ENCODE measurements around the gene SP1.
A peak's percentile ranks its signal among the peaks of the same experiment; 100 is the strongest.

SP1 gene

GRCh38 chr12:53452159-53453077 is 72.4 kb downstream of the SP1 start:
- H3K4me3 ChIP-seq, result peak overlapping the region; percentile 70 to 87
- H3K4me1 ChIP-seq, result peaks cover 0 to 28% (median 18%) of the 10 kb centered on the region in 4 donors
- intact Hi-C loops (cut with DNase I; ENCODE audit: low total_unique reads), result loop anchor here (2.0 kb wide), 1 partner anchor 48 kb away; the partner anchor contains the start of gene TARBP2
- H3K27ac ChIP-seq, result peak overlapping the region; percentile 89 to 90
- H3K27me3 ChIP-seq, result no peaks in the 10 kb centered on the region
- H3K36me3 ChIP-seq, result peaks cover 34 to 50% (median 45%) of the 10 kb centered on the region in 3 donors
- no peaks in the 10 kb centered on the region for H3K9me3 ChIP-seq
- peak; percentile 11 to 33 for TF ChIP-seq CTCF (IDR thresholded peaks at IDR 0.05)
- DNase-seq, result peak; percentile 90 to 95

GRCh38 chr12:53453953-53454640 is 74.1 kb downstream of the SP1 start:
- TF ChIP-seq CTCF (IDR thresholded peaks at IDR 0.05), result no peak
- Histone ChIP-seq H3K36me3 (peaks cover 50% of the 10 kb centered on the region in 3 donors), H3K4me1 (peaks cover 0 to 31% (median 18%) of the 10 kb centered on the region in 4 donors), H3K4me3 (peak overlapping the region in 1 of 2 donors; percentile 87), H3K27me3 (no peaks in the 10 kb centered on the region), H3K9me3 (no peaks in the 10 kb centered on the region), H3K27ac (peak overlapping the region in 1 of 2 donors; percentile 90)
- no peak for DNase-seq
- intact Hi-C loops (cut with DNase I; ENCODE audit: low total_unique reads), result loop anchor here (2.0 kb wide), 1 partner anchor 47 kb away; the partner anchor contains the start of gene TARBP2

GRCh38 chr12:53454707-53455106 is 74.7 kb downstream of the SP1 start:
- no peak for DNase-seq
- no peaks in the 10 kb centered on the region for H3K27me3 ChIP-seq
- no peaks in the 10 kb centered on the region for H3K9me3 ChIP-seq
- H3K4me3 ChIP-seq, result no peak overlapping the region
- H3K27ac ChIP-seq, result no peak overlapping the region
- H3K36me3 ChIP-seq, result peaks cover 54 to 56% (median 56%) of the 10 kb centered on the region in 3 donors
- TF ChIP-seq CTCF (IDR thresholded peaks at IDR 0.05), result no peak
- intact Hi-C loops (cut with DNase I; ENCODE audit: low total_unique reads), result no loop called here
- peaks cover 0 to 31% (median 18%) of the 10 kb centered on the region in 4 donors for H3K4me1 ChIP-seq

GRCh38 chr12:53456654-53457366 is 76.8 kb downstream of the SP1 start:
- Histone ChIP-seq H3K4me3 (no peak overlapping the region), H3K27me3 (no peaks in the 10 kb centered on the region), H3K9me3 (no peaks in the 10 kb centered on the region), H3K27ac (no peak overlapping the region), H3K4me1 (peaks cover 0 to 36% (median 21%) of the 10 kb centered on the region in 4 donors), H3K36me3 (peaks cover 75 to 78% (median 77%) of the 10 kb centered on the region in 3 donors)
- DNase-seq, result no peak
- TF ChIP-seq CTCF (IDR thresholded peaks at IDR 0.05), result no peak
- intact Hi-C loops (cut with DNase I; ENCODE audit: low total_unique reads), result no loop called here

- Histone ChIP-seq H3K4me3 (no peak overlapping the region), H3K27me3 (no peaks in the 10 kb centered on the region), H3K4me1 (peaks cover 0 to 26% (median 12%) of the 10 kb centered on the region in 4 donors), H3K27ac (no peak overlapping the region), H3K9me3 (no peaks in the 10 kb centered on the region), H3K36me3 (peaks cover 98 to 100% (median 100%) of the 10 kb centered on the region in 3 donors)
- no peak for DNase-seq
- intact Hi-C loops (cut with DNase I; ENCODE audit: low total_unique reads), result no loop called here
- TF ChIP-seq CTCF (IDR thresholded peaks at IDR 0.05), result no peak
Measured at GRCh38 chr12:53459097-53459496, 79.1 kb downstream of the SP1 start.

Measured in tibial artery (tissue), 4 donors.